Skeletal muscle tissue (tissue), 4 donors: Measurements from ENCODE around the gene ASH1L. TPM values are rescaled to one million over a fixed set of nuclear protein-coding genes. Genes with fewer than 3 reads are reported as not detected.

Source experiments
- H3K27ac ChIP-seq: one replicate; pipeline ENCODE4 v1.7.0; 2013; ENCODE audit warnings: mild to moderate bottlenecking, low read depth, low read length, inconsistent platforms
- H3K27me3 ChIP-seq, 3 donors: one replicate each; pipeline ENCODE4 v1.7.0; 2013; ENCODE audit warnings: low read length in 3 of 3; ENCODE audit not compliant: control insufficient read depth in 3 of 3, insufficient read depth in 3 of 3
- H3K36me3 ChIP-seq, 3 donors: one replicate each; pipeline ENCODE4 v1.7.0; 2013; ENCODE audit warnings: low read length in 3 of 3; ENCODE audit not compliant: control insufficient read depth in 3 of 3, insufficient read depth in 3 of 3
- H3K4me1 ChIP-seq, 3 donors: one replicate each; pipeline ENCODE4 v1.7.0; 2013; ENCODE audit warnings: low read length in 3 of 3, mild to moderate bottlenecking in 3 of 3; ENCODE audit not compliant: control insufficient read depth in 3 of 3, insufficient read depth in 3 of 3
- H3K4me3 ChIP-seq, 3 donors: one replicate each; pipeline ENCODE4 v1.7.0; 2013; ENCODE audit warnings: low read length in 3 of 3
- H3K9ac ChIP-seq, 3 donors: one replicate each; pipeline ENCODE4 v1.7.0; 2013; ENCODE audit warnings: low read length in 3 of 3, mild to moderate bottlenecking in 3 of 3, moderate library complexity in 2 of 3, low read depth in 1 of 3
- H3K9me3 ChIP-seq, 3 donors: one replicate each; pipeline ENCODE4 v1.7.0; 2013; ENCODE audit warnings: low read length in 3 of 3; ENCODE audit not compliant: control insufficient read depth in 3 of 3
- total RNA-seq: library from RNA; depleted of rRNA; stranded (reverse); fragments of >200 nt; gene quantifications from one replicate; pipeline ENCODE4 v1.2.3, GENCODE V29; 2014
- donor health status: Osteomylitis.

The ASH1L gene
- total RNA-seq, 1 donor from 2014 or later: 35.0 TPM

DNA sequence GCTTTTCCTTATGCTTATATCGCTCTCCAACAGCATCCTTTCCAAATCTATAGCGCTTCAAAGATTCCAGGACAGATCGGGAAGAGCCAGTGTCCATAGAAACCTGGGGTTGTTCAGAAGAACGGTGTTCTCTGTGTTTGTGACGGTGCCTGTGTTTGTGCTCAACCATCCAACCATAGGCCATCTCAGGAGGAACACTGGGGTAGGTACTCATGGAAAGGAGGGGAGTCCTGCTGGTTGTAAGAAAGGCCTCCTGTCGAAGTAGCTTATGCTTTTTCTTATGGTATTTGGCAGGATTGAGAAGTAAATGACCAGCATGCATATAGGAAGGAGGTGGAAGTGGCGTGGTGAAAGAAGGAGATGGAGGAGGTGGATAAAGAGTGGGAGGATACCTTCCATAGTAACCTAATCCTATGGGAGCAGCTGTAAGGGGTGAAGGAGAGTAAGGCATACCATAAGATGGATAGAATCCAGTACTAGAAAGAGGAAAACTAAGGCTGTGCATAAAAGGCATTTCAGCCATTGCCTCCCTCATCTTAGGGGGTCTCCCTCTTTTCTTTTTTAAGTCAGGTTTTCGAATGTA lies 84.2 kb downstream of the ASH1L start:
- Histone ChIP-seq H3K4me3 (no peak overlapping the region), H3K36me3 (peaks cover 6 to 24% (median 10%) of the 10 kb centered on the region in 3 donors), H3K27ac (no peak overlapping the region), H3K27me3 (no peaks in the 10 kb centered on the region), H3K9ac (no peak overlapping the region), H3K9me3 (no peaks in the 10 kb centered on the region), H3K4me1 (no peaks in the 10 kb centered on the region)

DNA sequence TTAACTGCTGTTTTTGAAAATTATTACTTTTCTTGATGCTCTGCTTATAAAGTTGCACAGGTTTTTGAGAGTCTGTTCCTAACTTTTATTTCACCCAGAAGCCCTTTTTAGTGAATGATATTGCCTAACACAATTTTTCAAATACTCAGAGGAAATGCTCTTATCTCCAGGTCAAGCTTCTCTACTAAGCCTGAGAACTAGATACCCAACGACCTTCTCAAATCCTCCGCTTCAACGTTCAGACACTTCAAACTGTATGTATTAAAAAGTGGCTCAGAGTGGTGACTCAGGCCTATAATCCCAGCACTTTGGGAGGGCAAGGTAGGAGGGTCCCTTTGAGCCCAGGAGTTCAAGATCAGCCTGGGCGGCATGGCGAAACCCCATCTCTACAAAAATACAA lies 88.5 kb downstream of the ASH1L start:
- Histone ChIP-seq H3K4me1 (no peaks in the 10 kb centered on the region), H3K4me3 (no peak overlapping the region), H3K27ac (no peak overlapping the region)

DNA sequence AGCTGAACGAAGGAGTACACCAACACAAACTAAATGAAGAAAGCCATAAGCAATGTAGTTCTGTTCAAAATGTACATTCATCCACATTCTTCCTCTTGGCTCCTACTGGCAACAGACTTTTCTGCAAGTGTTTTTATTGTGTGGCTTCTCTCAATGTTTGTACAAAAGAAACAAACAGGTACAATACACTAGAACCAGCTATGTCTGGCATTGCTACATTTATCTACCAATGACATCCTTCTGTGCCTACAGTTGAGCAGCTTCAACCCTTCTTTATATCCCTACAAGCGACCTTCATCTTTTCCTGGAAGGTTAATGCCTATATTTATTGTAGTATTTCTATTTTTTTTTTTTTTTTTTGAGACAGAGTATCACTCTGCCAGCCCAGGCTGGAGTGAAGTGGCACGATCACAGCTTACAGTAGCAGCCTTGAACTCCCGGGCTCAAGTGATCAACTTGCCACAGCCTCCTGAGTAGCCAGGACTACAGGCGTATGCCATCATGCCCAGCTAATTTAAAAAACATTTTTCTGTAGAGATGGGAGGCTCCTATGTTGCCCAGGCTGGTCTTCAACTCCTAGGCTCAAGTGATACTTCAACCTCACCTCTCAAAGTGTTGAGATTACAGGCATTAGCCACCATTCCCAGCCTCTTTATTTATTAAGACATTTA lies 89.3 kb downstream of the ASH1L start:
- H3K4me3 ChIP-seq: no peak overlapping the region
- no peaks in the 10 kb centered on the region for H3K4me1 ChIP-seq
- no peak overlapping the region for H3K27ac ChIP-seq
- no peaks in the 10 kb centered on the region for H3K27me3 ChIP-seq
- peaks cover 0 to 4% (median 0%) of the 10 kb centered on the region in 3 donors for H3K36me3 ChIP-seq
- no peak overlapping the region for H3K9ac ChIP-seq
- H3K9me3 ChIP-seq: no peaks in the 10 kb centered on the region

More for the DNA sequence above, 88.5 kb downstream of the ASH1L start:
- H3K36me3 ChIP-seq: peaks cover 0 to 5% (median 0%) of the 10 kb centered on the region in 3 donors
- no peaks in the 10 kb centered on the region for H3K9me3 ChIP-seq
- H3K9ac ChIP-seq: no peak overlapping the region
- no peaks in the 10 kb centered on the region for H3K27me3 ChIP-seq

DNA sequence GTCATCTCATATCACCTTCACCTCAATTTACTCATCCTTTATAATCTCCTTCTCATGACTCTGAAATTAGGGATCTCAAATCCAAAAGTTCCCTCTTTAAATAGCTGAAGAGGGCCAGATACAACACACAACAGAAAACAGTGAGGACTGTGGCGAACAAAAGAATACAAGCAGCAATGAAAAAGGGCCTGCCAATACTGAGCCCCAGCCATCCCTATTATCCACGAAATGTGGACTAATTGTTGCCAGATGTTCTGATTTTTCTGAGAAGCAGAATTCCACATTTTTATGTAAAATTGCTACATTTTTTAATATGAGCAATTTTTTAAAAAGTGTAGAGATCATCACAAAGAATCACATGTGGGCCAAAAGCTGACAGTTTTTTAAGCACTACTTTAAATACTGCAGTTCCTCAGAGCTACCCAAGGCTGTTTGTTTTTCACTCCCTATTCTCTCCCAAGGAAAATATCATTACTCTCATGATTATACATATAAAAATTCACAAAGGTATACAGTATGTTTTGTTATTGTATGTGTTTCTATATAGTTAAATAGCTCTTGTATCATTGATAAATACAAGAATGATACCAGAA lies 90.0 kb downstream of the ASH1L start:
- H3K27ac ChIP-seq: no peak overlapping the region

DNA sequence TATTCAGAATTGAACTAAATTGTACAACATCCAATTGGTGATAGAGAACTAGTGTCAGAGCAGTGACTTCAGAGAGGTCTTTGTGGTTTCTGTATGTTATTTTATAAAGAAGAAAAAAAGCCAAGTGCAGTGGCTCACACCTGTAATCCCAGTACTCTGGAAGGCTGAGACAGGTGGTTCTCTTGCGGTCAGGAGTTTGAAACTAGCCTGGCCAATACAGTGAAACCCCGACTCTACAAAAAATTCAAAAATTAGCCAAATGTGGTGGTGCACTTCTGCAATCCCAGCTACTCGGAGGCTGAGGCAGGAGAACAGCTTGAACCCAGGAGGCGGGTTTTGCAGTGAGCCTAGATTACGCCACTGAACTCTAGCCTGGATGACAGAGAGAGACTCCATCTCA lies 90.7 kb downstream of the ASH1L start:
- H3K9me3 ChIP-seq: no peaks in the 10 kb centered on the region
- H3K9ac ChIP-seq: no peak overlapping the region
- H3K27ac ChIP-seq: no peak overlapping the region
- no peaks in the 10 kb centered on the region for H3K27me3 ChIP-seq
- peaks cover 4 to 7% (median 5%) of the 10 kb centered on the region in 3 donors for H3K4me1 ChIP-seq
- peaks cover 0 to 4% (median 0%) of the 10 kb centered on the region in 3 donors for H3K36me3 ChIP-seq
- no peak overlapping the region for H3K4me3 ChIP-seq

More for the DNA sequence above, 90.0 kb downstream of the ASH1L start:
- Histone ChIP-seq H3K27me3 (no peaks in the 10 kb centered on the region), H3K9me3 (no peaks in the 10 kb centered on the region), H3K4me3 (no peak overlapping the region), H3K36me3 (peaks cover 0 to 4% (median 0%) of the 10 kb centered on the region in 3 donors), H3K9ac (no peak overlapping the region), H3K4me1 (no peaks in the 10 kb centered on the region)

DNA sequence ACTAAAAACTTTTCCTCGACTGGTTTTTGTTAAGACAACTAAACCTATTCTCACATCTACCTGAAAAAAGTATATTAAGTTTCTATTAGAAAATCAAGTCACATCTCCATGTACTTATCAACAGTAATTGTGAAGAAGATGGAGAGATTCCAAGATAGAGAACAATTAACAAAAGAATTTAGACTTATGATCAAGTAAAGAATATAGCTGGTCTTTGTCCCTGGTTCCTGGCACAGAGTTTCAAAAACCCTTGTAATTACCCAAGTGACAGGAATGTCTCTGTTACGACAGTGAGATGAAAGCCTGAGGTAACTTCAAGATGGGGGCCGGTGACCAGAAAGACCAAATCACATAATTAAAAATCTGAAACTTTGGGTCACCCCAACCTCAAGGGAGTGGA lies 91.6 kb downstream of the ASH1L start:
- H3K4me1 ChIP-seq: peaks cover 5 to 7% (median 6%) of the 10 kb centered on the region in 3 donors
- H3K9ac ChIP-seq: no peak overlapping the region
- H3K27ac ChIP-seq: no peak overlapping the region
- H3K9me3 ChIP-seq: no peaks in the 10 kb centered on the region
- no peaks in the 10 kb centered on the region for H3K27me3 ChIP-seq
- peaks cover 0 to 4% (median 0%) of the 10 kb centered on the region in 3 donors for H3K36me3 ChIP-seq
- no peak overlapping the region for H3K4me3 ChIP-seq

DNA sequence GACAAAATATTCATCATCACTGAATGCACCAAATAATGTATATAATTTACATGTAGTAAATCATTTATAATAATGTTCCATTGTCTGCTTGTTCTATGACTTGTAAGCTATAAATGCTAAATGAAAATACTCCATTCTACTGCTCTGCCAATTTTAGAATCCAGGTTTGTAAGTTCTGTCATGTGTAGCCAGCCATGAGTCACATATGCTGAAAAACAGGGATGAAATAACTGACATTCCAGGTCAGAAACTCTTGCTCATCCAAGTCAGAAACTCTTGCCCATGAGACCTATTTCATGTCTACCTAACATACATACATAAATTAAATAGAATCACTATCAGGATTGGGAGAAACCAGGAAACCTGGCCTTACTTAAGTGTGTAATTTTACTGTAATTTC lies 95.6 kb downstream of the ASH1L start:
- H3K9ac ChIP-seq: no peak overlapping the region
- no peaks in the 10 kb centered on the region for H3K27me3 ChIP-seq
- H3K36me3 ChIP-seq: peaks cover 0 to 9% (median 0%) of the 10 kb centered on the region in 3 donors
- peaks cover 5 to 7% (median 6%) of the 10 kb centered on the region in 3 donors for H3K4me1 ChIP-seq
- H3K4me3 ChIP-seq: no peak overlapping the region
- no peaks in the 10 kb centered on the region for H3K9me3 ChIP-seq
- H3K27ac ChIP-seq: no peak overlapping the region

DNA sequence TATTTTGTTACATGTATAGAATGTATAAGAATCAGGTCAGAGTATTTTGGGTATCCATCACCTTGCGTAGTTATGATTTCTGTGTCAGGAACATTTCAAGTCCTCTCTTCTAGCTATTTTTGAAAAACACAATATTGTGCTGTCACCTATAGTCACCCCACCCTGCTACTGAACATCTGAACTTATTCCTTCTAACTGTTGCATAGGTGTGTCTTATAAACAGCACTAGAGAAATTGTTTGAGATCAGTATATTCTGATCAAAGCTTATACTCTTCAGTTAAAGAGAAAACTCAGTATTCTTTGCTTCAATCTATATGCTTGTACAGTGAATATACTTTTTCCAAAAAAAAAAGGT lies 96.0 kb downstream of the ASH1L start:
- Histone ChIP-seq H3K27me3 (no peaks in the 10 kb centered on the region), H3K4me3 (no peak overlapping the region), H3K9me3 (no peaks in the 10 kb centered on the region), H3K4me1 (peaks cover 5 to 7% (median 6%) of the 10 kb centered on the region in 3 donors), H3K27ac (no peak overlapping the region), H3K36me3 (peaks cover 0 to 8% (median 0%) of the 10 kb centered on the region in 3 donors), H3K9ac (no peak overlapping the region)

DNA sequence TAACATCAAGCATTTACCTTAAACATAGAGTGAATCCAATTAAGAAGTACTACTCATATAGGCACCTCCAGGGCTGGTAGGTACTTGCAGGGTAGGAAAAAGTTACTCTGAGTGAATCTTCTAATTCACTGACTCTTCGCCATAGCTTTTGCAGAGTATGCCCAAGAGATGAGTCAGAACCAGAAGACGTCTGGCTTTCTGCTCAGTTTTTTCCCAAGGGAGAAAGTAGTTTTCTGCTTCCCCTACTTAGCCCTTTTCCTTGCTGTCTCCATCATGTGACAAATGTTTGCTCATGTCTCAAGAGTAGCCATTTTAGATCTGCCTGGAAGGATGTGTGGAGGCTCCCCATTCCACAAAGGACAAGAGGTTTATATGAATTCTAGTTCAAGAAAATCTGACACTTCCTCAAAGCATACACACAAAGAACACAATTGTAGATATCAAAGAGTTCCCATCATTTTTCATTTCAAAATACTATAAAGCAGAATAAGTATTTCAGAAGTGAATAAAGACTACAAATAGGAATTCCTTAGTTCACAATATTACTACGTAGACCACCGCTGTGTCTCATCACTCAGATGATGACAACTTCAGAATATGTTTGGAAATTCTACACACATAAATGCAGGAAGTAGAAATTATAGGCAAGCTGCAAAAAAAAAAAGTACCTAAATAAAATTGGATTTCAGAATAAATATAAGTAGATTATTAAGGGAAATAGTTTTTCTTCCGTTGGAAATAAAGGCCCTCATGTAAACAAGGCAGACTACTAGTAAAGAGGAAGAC lies 98.5 kb downstream of the ASH1L start:
- Histone ChIP-seq H3K4me3 (no peak overlapping the region), H3K27ac (no peak overlapping the region), H3K9ac (no peak overlapping the region), H3K36me3 (peaks cover 0 to 4% (median 0%) of the 10 kb centered on the region in 3 donors), H3K9me3 (no peaks in the 10 kb centered on the region), H3K27me3 (no peaks in the 10 kb centered on the region), H3K4me1 (peaks cover 5 to 7% (median 6%) of the 10 kb centered on the region in 3 donors)
